Measurements from ENCODE around the gene GLT8D2.

- no peak for TF ChIP-seq CTCF (IDR thresholded peaks at IDR 0.05)
- TF ChIP-seq POLR2A (IDR thresholded peaks at IDR 0.05): no peak
Measured at GRCh38 chr12:103966736-103967135, 83.3 kb downstream of the GLT8D2 start.

Measured in esophagus squamous epithelium (tissue), 4 donors.